ENCODE measurements around the gene DOCK2.

Gene DOCK2

GRCh38 chr5:169874621-169875020, 237.5 kb downstream of the DOCK2 start:
- DNase-seq: no peak

GRCh38 chr5:169875091-169875728, 238.1 kb downstream of the DOCK2 start:
- DNase-seq: no peak

GRCh38 chr5:169875731-169876130, 238.7 kb downstream of the DOCK2 start:
- no peak for DNase-seq

- no peak for DNase-seq
Measured at GRCh38 chr5:169876386-169876785, 239.3 kb downstream of the DOCK2 start.

GRCh38 chr5:169880012-169880663, 243.1 kb downstream of the DOCK2 start:
- DNase-seq: no peak

GRCh38 chr5:169880785-169881184, 243.7 kb downstream of the DOCK2 start:
- no peak for DNase-seq

GRCh38 chr5:169881702-169882303, 244.7 kb downstream of the DOCK2 start:
- no peak for DNase-seq

GRCh38 chr5:169886033-169886432, 249.0 kb downstream of the DOCK2 start:
- no peak for DNase-seq

GRCh38 chr5:169886677-169887076, 249.6 kb downstream of the DOCK2 start:
- no peak for DNase-seq

- no peak for DNase-seq
Measured at GRCh38 chr5:169889572-169889971, 252.5 kb downstream of the DOCK2 start.

- no peak for DNase-seq
Measured at GRCh38 chr5:169893010-169893409, 255.9 kb downstream of the DOCK2 start.

- DNase-seq: no peak
Measured at GRCh38 chr5:169893571-169893970, 256.5 kb downstream of the DOCK2 start.

- no peak for DNase-seq
Measured at GRCh38 chr5:169895926-169896325, 258.9 kb downstream of the DOCK2 start.

- no peak for DNase-seq
Measured at GRCh38 chr5:169897481-169897880, 260.4 kb downstream of the DOCK2 start.

GRCh38 chr5:169901896-169902295, 264.8 kb downstream of the DOCK2 start:
- DNase-seq: no peak

- no peak for DNase-seq
Measured at GRCh38 chr5:169904059-169904458, 267.0 kb downstream of the DOCK2 start.

GRCh38 chr5:169904508-169904907, 267.4 kb downstream of the DOCK2 start:
- no peak for DNase-seq

- no peak for DNase-seq
Measured at GRCh38 chr5:169905017-169905416, 267.9 kb downstream of the DOCK2 start.

GRCh38 chr5:169906745-169907649, 269.9 kb downstream of the DOCK2 start:
- no peak for DNase-seq

- DNase-seq: no peak
Measured at GRCh38 chr5:169908864-169909263, 271.8 kb downstream of the DOCK2 start.

- DNase-seq: no peak
Measured at GRCh38 chr5:169909945-169910344, 272.9 kb downstream of the DOCK2 start.

GRCh38 chr5:169910393-169910792, 273.3 kb downstream of the DOCK2 start:
- DNase-seq: no peak

GRCh38 chr5:169911448-169912212, 274.6 kb downstream of the DOCK2 start:
- DNase-seq: no peak

Measured in NCI-H2171 (cell line).